NCI-H2227 (cell line): ENCODE data around the gene ZC3H7A.

ENCODE experiments used
- DNase-seq: peaks from one replicate; lab custom pipeline; 2025; ENCODE audit not compliant: unreplicated experiment; lab: John Stamatoyannopoulos, UW

The ZC3H7A gene

DNA sequence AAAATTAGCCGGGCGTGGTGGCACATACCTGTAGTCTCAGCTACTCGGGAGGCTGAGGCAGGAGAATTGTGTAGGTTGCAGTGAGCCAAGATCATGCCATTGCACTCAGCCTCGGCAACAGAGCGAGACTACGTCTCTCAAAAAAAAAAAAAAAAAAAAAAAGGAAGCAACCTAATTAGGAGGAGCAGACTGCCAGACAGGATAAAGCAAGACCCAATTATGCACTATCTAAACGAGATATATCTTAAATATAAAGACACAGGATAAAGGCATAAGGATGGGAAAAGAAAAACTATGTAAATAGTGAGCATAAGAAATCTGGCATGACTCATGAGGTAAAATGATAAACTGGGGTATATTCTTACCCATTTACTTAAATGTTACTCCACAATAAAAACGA, 59.3 kb downstream of the ZC3H7A start:
- DNase-seq: no peak

DNA sequence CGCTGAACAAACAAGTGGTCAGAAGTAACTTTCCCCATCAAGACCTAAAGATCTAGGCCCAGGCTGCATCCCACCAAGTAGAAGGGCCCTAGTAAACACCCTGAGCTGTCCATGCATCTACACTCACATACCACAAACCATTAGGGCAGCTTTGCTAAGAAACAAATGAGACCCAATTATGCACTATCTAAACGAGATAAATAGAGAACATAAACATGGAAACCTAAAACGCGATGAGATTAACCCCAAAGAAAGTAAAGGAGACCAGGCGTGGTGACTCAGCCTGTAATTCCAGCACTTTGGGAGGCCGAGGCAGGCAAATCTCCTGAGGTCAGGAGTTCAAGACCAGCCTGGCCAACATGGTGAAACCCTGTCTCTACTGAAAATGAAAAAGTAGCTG, 60.2 kb downstream of the ZC3H7A start:
- no peak for DNase-seq

DNA sequence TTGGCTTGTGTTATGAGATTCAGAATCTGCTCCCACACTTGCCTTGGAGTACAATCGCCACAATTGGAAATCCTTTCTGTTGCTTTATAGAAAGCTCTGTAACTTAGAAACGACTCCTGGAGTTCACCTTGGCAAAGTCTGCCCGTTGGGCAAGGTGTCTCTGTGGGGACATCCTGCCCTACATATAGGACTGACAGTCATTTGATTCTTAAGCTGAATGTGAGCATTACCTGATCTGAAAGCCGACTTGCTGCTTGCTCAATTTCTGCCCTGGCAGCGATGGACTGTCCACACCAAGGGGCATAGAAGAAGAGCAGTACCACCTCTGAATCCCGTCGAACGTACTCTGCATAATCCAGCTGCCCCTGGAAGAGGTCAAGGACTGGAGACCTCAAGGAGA, 61.3 kb downstream of the ZC3H7A start:
- DNase-seq: no peak

DNA sequence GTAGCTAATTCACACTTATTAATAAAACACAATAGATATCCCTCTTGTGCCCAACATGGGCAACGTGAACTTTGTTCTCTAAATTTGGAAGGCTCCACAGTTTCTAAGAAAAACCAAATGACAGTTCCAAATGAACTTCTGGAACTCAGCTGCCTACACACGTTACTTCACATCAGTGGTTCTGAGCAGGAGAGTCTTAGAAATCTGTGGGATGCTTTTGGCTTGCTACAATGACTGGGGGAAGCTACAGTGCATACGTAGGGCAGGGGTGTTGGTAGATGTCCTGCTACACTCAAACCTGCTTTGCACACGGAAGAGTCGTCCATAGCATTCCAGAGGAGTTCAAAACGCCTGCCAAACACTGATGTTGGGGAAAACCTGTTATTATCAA, 62.4 kb downstream of the ZC3H7A start:
- no peak for DNase-seq

DNA sequence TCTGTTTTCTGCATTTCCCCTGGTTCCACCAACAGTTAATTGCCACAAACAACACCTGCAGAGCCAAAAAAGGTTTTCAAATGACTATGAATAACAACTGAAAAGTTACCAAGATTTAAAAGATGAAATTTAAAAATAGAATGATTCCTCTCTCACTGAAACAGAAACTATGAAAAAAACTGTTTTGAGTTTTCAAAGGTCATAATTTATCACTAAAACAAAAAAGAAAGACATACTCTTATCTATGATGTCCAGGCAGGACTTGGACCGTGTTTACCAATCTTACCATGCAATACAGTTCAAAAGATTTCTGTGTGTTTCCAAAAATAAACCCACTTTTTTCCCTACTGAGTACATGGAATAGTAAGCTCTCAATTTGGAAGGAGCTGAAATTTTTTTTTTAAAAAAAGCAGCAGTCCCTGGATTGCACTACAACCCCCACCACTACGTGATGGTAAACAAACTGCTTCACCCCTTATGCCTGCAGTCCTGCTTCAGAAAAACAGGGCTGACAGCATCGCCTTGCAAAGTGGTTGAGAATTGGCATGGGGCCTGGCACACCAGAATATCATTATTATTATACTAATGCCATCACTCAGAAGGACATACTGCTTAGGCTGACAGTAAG, 62.9 kb downstream of the ZC3H7A start:
- no peak for DNase-seq

DNA sequence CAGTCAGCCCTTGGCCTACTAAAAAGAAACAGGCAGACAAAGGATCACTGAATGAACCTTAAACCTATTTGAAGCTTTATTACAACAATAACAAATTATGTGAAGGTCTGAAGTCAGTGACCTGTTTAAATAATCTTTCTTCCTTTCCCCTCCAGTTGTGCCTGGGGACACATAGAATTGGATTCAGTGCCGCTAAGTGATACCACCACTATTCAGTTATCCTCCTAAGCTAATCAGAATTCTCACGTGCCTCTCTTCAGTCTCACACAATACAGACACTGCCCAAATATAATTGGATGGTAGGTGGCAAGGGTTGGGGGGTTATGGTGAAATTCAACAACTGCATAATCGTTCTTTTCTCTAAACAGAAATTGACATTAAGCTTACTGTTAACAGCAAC, 65.8 kb downstream of the ZC3H7A start:
- peak; percentile 79 for DNase-seq

DNA sequence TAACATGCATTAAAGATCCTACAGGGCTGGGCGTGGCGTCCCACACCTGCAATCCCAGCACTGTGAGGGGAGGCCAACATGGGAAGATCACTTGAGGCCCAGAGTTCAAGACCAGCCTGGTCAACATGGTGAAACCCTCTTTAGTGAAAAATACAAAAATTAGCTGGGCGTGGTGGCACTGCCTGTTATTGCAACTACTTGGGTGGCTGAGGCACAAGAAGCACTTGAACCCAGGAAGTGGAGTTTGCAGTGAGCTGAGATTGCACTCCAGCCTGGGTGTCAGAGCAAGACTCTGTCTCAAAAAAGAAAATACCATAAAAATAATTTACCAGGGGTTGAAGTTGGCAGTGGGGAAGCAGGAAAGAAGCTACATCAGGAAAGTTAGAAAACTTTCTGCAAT, 67.3 kb downstream of the ZC3H7A start:
- no peak for DNase-seq

DNA sequence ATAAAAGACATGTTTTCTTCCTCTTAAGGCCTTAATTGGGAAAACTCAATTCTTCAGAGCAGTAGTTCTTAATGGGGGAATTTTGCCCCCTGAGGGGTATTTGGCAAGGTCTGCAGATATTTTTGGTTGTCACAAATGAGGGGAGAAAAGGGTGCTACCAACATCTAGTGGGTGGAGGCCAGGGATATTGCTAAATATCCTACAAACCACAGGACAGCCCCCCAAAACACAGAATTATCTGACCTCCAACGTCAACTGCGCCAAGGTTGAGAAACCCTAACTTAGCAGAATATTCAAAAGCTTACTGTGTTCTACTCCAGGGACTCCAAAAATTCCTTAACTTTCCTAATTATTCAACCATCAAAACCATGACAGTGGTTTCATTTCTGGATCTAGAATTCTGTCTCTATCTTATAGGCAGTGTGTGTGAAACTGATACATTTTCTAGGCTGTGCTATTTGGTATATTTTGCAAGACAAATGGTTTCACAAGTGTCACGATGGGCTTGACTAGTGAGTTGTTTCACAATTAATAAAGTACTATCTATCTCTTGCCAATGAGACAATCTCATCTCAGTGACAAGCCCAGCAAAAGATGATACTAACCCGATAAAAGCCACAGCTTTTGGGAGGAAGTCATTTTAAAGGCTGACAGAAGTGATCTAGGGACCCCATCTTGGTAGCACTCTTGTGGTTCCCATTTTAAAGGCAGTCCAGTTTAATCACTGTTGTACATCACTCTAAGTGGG, 69.1 kb downstream of the ZC3H7A start:
- DNase-seq: no peak

DNA sequence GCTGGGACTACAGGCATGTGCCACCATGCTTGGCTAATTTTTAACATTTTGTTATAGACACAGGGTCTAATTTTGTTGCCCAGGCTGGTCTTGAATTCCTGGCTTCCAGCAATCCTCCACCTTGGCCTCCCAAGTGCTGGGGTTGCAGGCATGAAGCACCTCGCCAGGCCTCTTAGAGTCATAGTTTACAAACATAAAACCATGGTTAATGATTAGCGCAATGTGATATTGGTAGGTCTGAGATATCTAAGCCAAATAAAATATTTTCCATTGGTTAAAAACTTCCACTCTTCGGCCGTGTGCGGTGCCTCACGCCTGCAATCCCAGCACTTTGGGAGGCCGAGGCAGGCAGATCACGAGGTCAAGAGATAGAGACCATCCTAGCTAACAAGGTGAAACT, 71.0 kb downstream of the ZC3H7A start:
- DNase-seq: no peak

DNA sequence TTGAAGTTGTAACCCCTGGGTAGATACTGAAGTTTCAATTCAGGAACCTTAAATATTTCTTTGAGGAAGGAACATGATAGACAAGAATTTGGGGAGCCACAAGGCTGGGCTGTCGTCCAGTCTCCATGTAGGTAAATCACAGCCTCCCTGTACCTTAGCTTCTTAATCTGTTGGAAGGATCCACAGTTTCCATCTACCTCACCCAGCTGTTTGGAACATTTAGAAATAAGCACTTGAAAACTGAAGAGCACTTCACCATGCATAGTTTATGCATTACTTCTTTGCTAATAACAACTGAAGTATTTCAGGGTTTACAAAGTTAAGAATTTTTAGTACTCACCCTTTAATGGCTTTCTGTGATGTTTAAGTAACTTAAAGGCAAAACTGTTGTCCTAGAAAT, 71.6 kb downstream of the ZC3H7A start:
- no peak for DNase-seq

DNA sequence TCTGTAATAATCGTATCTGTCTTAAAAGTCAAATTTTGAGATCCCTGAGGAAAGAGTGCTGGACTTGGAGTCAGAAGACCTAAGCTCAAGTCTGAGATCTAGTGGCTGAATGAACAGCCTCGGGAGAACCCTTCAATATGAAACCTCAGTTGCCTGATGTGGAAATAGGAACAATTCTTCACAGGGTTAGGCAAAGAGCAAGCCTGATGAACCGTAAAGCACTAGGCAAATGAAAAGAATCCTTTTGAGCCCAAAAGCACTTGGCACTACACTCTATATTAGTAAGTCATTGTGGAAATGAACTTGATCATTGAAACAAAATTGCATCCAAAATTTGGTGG, 74.6 kb downstream of the ZC3H7A start:
- no peak for DNase-seq

DNA sequence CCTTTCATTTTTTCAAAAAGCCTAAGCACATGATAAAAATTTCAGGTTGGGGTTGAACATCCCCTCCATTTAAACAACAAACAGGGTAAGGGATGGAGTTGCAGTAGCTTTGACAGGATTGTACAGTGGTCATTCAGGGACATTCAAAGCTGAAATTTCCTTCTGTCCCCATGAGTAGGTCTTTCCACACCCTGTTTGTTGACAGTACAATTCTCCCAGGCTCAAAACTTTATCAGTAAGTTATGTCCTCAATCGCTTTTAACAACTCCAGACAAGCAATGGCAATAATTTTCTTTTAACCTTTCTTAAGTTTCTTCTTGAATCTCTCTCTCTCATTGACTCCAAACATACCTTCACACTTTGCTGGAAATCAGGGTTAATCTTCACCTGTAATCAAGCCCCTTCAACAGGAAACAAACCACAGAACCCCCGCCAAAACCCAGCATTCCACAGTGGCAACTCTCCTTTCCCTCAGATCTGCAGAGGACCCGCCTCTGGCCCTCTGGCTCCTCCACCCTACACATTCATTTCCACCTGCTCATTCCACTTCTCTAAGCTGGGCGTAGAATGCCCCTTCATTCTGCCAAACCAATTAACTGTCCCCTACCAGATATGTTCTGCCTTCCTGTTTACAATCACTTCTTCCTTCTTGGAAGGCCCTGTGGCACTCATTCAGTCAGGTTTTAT, 75.1 kb downstream of the ZC3H7A start:
- DNase-seq: no peak

DNA sequence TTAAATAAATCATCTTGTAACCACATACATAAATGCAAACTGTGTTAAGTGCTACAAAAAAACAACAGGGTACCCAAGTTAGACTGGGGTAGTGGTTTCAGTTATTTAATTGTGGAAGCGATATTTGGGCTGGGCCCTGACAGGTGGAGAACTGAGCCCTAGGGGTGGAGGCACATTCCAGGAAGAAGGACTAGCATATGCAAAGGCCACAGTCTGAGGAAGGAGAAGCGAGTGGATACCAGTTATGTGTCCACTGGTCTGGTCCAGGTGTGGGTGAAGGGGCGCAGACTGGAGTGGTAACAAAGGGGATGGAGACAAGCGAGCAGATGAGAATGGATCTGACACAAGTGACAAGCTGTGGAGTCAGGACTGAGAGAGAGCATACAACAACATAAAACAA, 77.3 kb downstream of the ZC3H7A start:
- DNase-seq: no peak

DNA sequence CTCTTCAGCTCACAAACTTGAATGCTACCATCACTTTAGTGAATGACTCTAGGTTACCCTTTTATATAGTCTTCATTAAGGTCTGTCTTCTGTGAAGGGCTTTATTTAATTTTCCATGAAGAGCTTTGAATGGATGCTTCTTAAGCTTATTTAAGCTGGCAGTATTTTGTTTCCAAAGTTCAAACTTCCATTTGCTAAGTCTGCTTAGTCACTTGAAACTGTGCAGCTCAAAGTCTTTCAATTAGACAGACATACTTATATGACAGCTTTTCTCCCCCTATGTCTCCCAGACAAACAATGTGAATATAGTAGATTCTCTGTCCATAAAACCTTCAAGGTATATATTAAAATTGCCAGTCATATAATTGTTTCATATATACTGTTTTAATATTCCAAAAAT, 77.9 kb downstream of the ZC3H7A start:
- DNase-seq: no peak

DNA sequence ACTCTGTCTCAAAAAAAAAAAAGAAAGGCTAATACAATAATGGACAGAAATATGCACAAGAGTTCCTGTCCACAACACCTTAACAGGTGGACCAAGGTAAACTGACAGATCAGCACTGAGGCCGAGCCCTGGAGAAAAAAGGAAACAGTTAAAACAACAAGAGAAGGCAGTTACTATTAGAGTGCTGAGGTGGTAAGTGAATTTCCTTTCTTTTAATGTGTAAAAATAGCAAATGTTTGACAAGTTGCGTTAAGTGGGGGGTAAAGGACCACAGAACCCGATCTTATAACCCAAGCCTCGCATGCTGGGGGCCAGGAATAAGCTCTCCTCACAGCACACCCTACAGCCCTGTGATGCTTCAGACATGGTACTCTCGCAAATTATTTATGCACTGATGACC, 79.2 kb downstream of the ZC3H7A start:
- DNase-seq: no peak

DNA sequence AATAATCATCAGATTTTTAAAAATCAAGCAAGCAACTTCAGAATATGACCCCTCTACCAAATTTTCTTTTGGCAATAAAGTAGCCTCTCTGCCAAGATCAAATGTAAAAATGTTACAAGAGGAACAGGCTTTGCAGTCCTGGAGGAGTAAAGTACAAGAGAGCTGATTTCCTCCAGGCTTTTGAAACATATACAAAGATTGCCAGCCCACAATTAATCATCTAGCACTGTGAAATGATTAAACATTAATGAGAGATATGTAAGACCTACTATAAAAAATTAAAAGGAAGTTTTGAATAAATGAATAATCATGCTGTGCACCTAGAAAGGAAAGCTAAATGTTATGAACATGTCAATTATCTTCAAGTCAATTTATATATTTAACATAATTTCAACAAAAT, 80.7 kb downstream of the ZC3H7A start:
- DNase-seq: no peak

DNA sequence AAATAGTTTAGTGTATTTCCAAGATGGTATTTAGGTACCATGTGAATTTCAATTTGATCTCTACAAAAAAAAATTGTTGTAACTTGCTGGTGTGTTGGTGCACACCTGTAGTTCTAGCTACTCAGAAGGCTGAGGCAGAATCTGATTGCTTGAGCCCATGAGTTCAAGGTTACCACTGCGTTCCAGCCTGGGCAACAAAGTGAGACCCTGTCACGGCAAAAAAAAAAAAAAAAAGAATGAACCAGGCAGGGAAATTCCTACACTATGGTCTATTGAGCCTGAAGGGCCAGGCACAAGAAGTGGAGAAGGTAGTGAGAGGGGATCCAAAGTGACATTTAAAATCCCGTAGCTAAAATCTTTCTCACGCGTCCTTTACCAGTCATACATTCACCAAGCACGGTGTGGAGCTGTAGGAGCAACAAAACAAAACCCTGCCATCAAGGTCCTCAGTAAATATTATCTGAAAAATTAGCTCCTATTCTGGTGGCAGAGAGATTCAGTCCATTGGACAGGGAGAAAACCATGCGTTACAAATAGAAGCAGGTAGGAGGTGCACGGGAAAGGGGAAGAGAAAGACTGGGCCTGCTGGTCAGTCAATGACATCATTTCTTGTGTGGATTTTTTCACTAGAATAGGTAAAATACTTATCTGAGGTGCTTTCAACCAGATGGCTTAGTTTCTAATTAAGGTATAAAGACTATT, 81.7 kb downstream of the ZC3H7A start:
- no peak for DNase-seq

DNA sequence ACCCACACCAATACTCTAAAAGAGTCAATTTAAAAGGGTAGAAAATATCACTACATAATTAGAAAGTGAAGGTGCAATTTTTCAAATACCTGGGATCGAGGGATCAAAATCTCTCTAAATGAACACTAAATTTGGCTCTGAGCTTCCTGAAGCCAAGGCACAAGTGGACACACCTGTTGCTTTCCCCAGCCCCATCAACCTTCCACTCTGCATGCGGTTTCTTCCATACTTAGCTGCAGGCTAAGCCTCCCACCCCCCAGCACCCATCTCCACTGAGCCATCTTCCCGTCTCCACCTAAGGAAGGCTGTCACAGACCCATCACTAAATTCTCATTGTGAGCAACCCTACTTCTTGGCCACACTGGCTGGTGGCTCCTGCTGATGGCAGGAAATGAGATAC, 84.9 kb downstream of the ZC3H7A start:
- no peak for DNase-seq

DNA sequence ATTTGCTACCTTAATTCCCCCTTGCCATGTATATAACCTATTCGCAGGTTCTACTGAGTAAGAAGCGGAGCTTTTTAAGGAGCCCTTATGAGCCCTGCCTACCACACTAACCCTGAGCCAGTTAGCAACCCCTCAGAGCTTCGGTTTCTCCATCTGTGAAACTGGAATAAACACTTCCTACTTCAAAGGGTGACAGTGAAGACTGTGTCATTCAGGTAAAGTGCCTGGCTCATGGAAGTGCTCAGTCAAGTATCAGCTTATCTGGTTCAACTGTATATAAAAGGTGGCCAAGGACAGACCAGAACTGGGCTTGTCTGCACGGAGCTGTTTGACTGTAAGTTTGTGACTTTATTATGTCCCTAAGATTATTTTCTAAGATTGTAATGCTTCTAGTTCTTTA, 85.4 kb downstream of the ZC3H7A start:
- DNase-seq: no peak

DNA sequence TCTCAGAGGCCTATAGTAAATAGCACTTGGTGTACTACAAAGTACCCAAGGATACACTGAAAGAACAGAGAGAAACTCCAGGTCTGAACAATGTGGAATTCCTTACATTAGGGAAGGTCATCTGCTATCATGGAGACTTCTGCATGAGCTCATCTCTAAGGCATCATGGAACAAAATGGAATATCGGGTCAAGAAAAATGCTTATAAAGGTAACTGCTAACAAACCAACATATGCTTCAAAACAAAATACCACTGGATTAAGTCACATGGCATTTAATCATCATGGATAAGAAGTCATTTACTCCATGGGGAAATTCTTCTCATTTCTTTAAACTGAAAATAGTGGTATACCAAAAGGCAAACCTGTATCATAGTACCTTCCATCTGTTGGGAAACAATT, 88.6 kb downstream of the ZC3H7A start:
- DNase-seq: no peak

DNA sequence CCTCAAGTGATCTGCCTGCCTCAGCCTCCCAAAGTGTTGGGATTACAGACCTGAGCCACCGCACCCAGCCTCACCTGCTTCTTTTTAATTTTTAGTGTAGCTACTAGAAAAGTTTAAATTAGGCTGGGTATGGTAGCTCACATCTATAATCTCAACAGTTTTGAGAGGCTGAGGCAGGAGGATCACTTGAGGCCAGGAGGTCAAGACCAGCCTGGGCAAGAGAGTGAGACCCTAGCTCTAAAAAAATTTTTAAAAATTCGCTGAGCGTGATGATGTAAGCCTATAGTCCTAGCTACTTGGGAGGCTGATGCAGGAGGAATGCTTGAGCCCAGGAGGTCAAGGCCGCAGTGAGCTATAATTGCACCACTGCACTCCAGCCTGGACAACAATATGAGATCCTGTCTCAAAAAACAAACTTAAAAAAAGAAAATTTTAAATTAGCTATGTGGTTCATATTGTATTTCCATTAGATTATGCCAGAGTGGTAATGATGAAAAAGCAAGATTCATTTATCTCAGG, 89.3 kb downstream of the ZC3H7A start:
- no peak for DNase-seq
